GM10266 (cell line): ENCODE results near the gene RUNX2.

Source experiments
- DNase-seq: peaks from one replicate; pipeline ENCODE4 v3.0.0; 2012; ENCODE audit errors: extremely low spot score
- TF ChIP-seq, protein P1 (sequence below): IDR thresholded peaks from 2 replicates; pipeline ENCODE4 v1.5.1; 2012; ENCODE audit warnings: mild to moderate bottlenecking, low read depth; ENCODE audit not compliant: control insufficient read depth, insufficient read depth; ENCODE audit errors: missing control alignments

RUNX2 gene

DNA sequence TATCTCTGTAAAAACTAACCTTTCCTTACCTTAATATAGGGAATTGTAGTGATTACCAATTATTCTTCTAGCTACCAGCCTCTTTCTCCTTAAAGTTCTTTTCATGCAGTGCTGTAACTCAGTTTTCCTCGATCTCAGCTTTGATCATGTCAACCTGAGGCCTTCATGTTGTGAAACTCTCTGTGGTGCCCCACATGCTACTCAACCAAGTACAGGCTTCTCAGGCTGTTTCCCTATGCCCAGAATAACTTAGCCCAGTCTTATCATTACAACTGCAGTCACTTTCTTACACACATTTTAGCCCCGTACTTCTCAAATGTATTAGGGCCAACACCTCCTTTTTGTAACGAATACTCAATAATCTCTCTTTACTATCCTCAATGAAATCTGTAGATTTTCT lies 139.7 kb downstream of the RUNX2 start:
- DNase-seq, result no peak
- TF ChIP-seq, protein P1, sequence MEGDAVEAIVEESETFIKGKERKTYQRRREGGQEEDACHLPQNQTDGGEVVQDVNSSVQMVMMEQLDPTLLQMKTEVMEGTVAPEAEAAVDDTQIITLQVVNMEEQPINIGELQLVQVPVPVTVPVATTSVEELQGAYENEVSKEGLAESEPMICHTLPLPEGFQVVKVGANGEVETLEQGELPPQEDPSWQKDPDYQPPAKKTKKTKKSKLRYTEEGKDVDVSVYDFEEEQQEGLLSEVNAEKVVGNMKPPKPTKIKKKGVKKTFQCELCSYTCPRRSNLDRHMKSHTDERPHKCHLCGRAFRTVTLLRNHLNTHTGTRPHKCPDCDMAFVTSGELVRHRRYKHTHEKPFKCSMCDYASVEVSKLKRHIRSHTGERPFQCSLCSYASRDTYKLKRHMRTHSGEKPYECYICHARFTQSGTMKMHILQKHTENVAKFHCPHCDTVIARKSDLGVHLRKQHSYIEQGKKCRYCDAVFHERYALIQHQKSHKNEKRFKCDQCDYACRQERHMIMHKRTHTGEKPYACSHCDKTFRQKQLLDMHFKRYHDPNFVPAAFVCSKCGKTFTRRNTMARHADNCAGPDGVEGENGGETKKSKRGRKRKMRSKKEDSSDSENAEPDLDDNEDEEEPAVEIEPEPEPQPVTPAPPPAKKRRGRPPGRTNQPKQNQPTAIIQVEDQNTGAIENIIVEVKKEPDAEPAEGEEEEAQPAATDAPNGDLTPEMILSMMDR, result no peak

DNA sequence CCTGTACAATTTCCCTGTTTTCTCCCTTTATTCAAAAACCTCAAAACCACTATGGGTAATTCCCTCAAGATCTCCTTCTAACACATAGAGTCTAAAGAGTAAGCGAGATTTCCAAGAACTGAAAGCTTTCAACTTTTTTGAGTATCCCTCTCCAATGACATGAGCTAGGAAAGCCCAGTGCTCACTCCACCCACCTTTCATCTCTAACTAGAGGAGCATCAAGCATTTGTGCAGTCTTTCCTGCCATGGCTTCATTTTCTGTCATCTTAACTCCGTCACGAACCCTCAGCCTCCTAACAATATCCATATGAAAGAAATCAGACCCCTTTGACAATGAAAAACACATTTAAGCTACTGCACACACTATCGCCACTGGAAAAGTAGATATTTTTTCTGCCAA lies 141.5 kb downstream of the RUNX2 start:
- no peak for DNase-seq
- TF ChIP-seq, protein P1, result no peak

DNA sequence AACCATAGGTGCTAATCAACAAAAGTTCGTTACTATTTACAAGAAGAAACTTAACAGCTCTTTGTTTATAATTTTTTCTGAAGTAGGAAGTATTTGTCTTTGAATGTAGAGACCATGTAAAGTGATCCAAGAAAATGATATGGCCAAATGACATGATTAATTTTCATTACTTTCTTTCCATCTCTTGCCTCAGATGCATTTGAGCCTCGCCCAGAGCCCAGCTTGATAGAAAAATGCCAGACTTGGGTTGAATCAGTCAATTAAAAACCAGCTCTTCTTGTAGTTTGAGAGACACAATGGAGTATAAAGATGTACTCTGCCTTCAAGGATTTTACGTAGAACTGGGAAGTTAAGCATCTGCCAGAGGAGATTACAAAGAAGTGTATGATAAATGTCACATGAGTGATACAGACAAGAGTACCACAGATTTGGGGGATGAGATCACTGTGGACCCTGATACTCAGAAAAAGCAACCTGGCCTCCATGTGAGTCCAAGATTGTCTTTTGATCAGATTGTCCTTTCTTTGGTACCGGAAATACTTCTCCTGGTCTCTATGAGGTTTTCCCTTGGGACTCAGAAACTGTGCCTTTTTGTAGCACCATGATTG lies 142.1 kb downstream of the RUNX2 start:
- DNase-seq, result no peak

DNA sequence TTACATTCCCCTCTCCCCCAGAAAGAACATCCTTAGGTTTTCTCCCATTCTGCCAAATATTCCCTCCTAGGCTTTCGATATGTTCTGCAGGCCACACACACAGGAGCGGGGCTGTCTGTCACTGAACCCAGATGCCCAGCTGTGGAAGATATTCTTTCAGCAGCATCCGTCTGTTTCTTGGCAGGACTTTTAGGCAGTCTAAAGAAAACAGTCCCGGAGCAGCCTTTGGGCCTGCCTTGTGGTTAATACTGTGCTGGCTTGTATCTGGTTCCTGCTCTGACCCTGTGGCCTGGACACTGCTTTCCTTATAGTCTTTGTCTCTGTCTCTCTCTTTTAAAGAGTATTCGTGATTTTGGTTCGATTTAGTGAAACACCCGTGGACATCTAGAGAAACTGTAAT lies 144.3 kb downstream of the RUNX2 start:
- TF ChIP-seq, protein P1, result no peak
- no peak for DNase-seq

More for the DNA sequence above, 142.1 kb downstream of the RUNX2 start:
- TF ChIP-seq, protein P1, result no peak

DNA sequence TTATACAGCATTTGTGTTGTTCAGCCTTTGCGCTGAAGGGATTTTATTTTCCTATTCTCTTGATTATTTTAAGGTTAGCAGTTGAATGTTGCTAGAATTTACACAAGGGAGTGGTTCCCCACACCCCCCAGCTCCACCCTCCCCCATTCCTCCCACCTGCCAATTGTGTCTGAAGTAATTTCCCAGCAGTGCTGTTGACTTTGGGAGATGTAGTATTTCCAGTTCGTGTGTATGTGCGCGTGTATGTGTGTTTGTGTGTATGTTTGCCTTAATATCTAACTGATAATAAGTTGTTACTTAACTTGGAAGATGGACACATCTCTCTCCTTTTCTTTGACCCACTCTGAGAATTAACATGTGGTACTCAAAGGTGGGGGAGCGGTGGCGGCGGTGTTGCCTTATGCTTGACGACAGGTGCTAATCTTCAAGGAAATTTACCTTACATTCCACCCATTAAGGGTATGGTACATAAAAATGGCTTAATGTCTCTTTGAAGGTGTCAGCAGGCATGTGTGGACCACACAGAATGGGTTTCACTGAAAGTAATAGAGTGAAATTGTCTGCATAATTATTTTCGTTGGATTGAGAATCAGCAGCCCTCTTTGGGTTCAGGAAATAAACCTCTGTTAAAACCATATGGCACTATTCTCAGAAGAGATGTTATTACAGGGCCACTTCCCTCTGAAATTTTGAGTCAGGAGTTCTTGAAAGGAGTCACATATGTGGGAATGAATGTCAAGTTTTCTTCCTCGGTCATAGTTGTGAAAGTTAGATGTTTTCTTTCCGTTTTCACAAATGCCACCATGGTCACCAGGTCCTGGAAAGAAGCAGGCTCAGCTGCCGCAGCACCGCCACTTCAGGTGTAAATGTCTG lies 145.2 kb downstream of the RUNX2 start:
- no peak for DNase-seq
- TF ChIP-seq, protein P1, result no peak

DNA sequence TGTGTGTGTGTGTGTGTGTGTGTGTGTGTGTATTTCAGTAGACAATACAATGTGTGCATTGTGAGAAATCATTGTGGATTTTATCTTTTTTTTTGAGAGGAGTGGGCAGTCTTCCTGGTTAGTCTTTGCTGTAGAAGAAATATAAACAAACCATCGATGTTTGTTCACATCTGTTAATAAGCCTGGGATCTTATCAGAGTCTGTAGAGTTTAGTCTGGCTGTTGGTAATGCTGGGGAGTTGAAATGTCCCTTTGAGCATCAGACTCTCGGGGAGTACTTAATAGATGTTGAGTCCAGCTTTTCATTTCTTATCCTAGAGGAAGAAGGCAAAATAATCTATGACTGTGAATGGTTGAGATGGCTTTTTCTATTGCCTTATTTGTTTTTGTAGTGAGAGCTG lies 146.2 kb downstream of the RUNX2 start:
- no peak for DNase-seq
- TF ChIP-seq, protein P1, result no peak

DNA sequence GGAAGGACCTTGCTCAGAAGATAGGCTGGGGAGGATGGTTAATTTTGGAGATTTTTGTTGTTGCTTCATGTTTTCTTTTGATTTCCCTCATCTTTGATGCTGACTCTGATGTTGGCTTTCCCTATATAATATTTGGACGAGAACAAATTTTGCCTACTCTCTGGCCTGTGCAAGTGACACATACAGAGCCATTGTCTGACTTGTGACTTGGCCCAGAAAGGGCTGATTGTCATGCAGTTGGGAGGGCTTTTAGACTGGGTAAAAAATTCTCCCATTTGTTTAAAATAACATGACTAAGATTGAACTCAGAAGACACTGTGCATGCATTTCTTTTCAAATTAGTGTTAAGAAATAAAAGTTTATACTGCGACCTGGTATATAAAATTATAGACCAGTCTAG lies 148.2 kb downstream of the RUNX2 start:
- TF ChIP-seq, protein P1, result no peak

More for the DNA sequence above, 148.2 kb downstream of the RUNX2 start:
- no peak for DNase-seq
